ENCODE data around the gene L3MBTL4.

The L3MBTL4 gene

GRCh38 chr18:6365385-6365784, 49.3 kb downstream of the L3MBTL4 start:
- no peak for DNase-seq

DNA sequence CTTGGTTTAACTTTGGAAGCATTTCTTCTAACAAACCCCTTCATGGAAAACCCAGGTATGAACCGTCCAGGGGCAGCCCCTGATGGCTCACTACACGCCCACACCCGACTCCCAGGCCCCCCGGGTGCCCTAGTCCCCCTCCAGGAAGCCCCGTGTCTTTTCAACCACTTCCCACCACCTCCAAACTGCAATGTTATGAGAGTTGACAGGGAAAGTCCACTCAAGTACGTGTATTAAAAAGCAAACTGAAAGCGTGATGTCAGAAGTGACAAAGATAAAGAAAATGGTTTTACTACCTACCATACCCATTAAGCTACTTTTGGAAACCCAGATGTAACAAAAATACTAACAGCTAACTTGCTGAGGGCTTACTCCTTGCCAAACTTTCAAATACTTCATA, 51.5 kb downstream of the L3MBTL4 start:
- Histone ChIP-seq H3K4me1 (no peaks in the 10 kb centered on the region), H3K9me3 (no peaks in the 10 kb centered on the region), H3K4me3 (ENCODE audit: low read depth, low read length) (no peak overlapping the region), H3K27me3 (no peaks in the 10 kb centered on the region), H3K36me3 (no peaks in the 10 kb centered on the region)
- TF ChIP-seq, protein P1, sequence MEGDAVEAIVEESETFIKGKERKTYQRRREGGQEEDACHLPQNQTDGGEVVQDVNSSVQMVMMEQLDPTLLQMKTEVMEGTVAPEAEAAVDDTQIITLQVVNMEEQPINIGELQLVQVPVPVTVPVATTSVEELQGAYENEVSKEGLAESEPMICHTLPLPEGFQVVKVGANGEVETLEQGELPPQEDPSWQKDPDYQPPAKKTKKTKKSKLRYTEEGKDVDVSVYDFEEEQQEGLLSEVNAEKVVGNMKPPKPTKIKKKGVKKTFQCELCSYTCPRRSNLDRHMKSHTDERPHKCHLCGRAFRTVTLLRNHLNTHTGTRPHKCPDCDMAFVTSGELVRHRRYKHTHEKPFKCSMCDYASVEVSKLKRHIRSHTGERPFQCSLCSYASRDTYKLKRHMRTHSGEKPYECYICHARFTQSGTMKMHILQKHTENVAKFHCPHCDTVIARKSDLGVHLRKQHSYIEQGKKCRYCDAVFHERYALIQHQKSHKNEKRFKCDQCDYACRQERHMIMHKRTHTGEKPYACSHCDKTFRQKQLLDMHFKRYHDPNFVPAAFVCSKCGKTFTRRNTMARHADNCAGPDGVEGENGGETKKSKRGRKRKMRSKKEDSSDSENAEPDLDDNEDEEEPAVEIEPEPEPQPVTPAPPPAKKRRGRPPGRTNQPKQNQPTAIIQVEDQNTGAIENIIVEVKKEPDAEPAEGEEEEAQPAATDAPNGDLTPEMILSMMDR (IDR thresholded peaks at IDR 0.05; ENCODE audit: low read depth, low read length), result no peak
- no peak for DNase-seq

More at GRCh38 chr18:6365385-6365784, 49.3 kb downstream of the L3MBTL4 start:
- Histone ChIP-seq H3K36me3 (no peaks in the 10 kb centered on the region), H3K27me3 (no peaks in the 10 kb centered on the region), H3K9me3 (no peaks in the 10 kb centered on the region), H3K4me1 (no peaks in the 10 kb centered on the region), H3K4me3 (ENCODE audit: low read depth, low read length) (no peak overlapping the region)
- TF ChIP-seq, protein P1 (IDR thresholded peaks at IDR 0.05; ENCODE audit: low read depth, low read length), result no peak

- Histone ChIP-seq H3K9me3 (no peaks in the 10 kb centered on the region), H3K4me3 (ENCODE audit: low read depth, low read length) (no peak overlapping the region), H3K27me3 (no peaks in the 10 kb centered on the region), H3K36me3 (no peaks in the 10 kb centered on the region), H3K4me1 (no peaks in the 10 kb centered on the region)
- no peak for DNase-seq
- TF ChIP-seq, protein P1 (IDR thresholded peaks at IDR 0.05; ENCODE audit: low read depth, low read length), result no peak
Measured at GRCh38 chr18:6362559-6363129, 52.1 kb downstream of the L3MBTL4 start.

- H3K4me3 ChIP-seq (ENCODE audit: low read depth, low read length), result no peak overlapping the region
Measured at GRCh38 chr18:6357668-6358067, 57.0 kb downstream of the L3MBTL4 start.

DNA sequence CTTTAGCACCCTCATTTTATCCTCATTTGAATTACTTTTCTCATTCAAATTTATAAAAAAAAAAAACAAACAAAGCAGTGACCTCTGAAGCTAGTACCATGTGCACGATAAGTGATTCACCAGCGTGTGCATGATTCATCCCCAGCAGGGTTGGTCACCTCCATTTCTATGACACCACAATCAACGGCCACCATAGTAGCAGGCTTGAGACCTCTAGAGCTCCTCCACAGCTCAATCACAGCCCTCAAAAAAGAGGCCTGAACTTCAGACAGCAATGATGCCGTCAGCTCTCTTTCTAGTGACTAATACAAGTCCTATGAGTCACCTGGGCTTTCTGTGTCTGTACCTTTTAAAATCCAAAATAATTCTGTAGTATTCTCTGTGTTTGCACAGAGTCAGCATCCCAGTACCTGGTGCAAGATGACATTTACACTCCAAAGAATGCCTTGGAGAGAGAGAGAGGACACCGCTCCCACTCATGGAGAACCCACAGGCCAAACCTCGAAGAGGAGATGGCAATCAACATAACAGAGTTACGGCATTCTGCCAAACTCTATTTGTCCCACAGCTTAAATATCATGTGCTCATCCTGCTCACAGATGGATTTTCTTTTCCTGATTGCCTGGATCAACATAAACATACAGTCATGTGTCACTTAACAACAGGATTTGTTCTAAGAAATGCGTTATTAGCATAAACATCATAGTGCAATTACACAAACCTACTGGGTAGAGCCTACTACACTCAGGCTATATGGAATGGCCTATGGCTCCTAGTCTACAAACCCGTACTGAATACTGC, 58.7 kb downstream of the L3MBTL4 start:
- H3K36me3 ChIP-seq, result no peaks in the 10 kb centered on the region
- H3K27me3 ChIP-seq, result no peaks in the 10 kb centered on the region
- H3K9me3 ChIP-seq, result no peaks in the 10 kb centered on the region
- TF ChIP-seq, protein P1 (IDR thresholded peaks at IDR 0.05; ENCODE audit: low read depth, low read length), result no peak
- H3K4me1 ChIP-seq, result no peaks in the 10 kb centered on the region
- H3K4me3 ChIP-seq (ENCODE audit: low read depth, low read length), result no peak overlapping the region
- DNase-seq, result no peak

More at GRCh38 chr18:6357668-6358067, 57.0 kb downstream of the L3MBTL4 start:
- no peak for DNase-seq
- H3K4me1 ChIP-seq, result no peaks in the 10 kb centered on the region
- H3K9me3 ChIP-seq, result no peaks in the 10 kb centered on the region
- H3K36me3 ChIP-seq, result no peaks in the 10 kb centered on the region
- no peaks in the 10 kb centered on the region for H3K27me3 ChIP-seq
- TF ChIP-seq, protein P1 (IDR thresholded peaks at IDR 0.05; ENCODE audit: low read depth, low read length), result no peak

DNA sequence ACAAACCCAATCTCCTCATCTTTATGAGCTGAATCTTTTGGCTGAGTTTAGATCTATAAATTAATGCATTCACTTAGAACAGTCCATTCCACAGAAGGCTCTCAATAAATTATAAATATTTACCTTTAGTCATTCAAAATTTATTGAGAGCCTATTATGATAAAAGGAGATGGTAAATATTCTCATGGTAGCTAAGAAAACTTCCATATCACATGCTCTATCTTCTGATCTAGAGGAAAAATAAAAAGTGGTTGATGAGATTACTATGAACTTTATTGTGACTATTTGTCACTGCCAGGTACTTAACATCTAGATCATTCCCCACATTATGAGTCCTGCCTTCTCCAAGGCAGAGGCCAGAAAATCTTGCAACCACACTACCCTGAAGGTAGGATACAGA, 62.4 kb downstream of the L3MBTL4 start:
- DNase-seq, result no peak
- Histone ChIP-seq H3K27me3 (no peaks in the 10 kb centered on the region), H3K36me3 (no peaks in the 10 kb centered on the region), H3K9me3 (no peaks in the 10 kb centered on the region), H3K4me3 (ENCODE audit: low read depth, low read length) (no peak overlapping the region), H3K4me1 (no peaks in the 10 kb centered on the region)
- TF ChIP-seq, protein P1 (IDR thresholded peaks at IDR 0.05; ENCODE audit: low read depth, low read length), result no peak
